ENCODE measurements around the gene RPP25L. TPM values are rescaled to one million over a fixed set of nuclear protein-coding genes. Genes with fewer than 3 reads are reported as not detected.
A peak's percentile ranks its signal among the peaks of the same experiment; 100 is the strongest.

Gene RPP25L
- total RNA-seq, 1 donor from 2014 or later = 30.5 TPM

DNA sequence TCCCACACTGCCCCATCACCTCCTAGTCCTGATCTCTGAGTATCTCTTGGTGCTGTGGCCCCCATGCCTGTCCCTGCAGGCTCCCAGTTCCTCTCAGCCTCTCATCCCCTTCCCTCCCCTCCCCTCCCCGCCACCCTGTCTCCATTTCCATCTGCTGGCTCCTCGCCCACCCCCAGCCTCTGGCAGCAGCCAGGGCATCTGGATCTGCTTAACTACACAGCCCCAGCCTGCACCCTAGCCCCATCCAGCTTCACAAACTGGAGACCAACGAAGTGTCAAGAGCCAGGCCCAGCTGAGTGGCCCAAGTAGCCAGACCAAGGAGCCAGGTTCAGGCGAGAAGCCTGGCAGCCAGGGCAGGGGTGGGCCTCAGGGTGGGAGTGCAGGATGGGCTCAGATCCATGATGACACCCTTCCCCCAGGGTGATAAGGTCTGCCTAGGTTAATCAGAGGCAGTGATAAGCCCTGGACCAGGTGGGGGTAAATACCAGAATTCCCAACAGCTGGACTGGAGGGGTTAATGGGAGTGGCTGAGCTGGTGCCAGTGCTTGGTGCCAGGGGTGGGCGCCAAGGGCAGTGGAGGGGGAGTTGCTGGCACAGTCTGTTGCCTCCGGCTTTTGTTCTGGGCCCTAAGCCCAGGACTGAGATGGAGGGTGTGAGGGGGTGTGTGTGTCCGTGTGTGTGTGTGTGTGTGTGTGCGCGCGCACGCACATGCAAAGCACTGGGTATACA lies 42.6 kb upstream of the RPP25L start:
- TF ChIP-seq, protein P1, sequence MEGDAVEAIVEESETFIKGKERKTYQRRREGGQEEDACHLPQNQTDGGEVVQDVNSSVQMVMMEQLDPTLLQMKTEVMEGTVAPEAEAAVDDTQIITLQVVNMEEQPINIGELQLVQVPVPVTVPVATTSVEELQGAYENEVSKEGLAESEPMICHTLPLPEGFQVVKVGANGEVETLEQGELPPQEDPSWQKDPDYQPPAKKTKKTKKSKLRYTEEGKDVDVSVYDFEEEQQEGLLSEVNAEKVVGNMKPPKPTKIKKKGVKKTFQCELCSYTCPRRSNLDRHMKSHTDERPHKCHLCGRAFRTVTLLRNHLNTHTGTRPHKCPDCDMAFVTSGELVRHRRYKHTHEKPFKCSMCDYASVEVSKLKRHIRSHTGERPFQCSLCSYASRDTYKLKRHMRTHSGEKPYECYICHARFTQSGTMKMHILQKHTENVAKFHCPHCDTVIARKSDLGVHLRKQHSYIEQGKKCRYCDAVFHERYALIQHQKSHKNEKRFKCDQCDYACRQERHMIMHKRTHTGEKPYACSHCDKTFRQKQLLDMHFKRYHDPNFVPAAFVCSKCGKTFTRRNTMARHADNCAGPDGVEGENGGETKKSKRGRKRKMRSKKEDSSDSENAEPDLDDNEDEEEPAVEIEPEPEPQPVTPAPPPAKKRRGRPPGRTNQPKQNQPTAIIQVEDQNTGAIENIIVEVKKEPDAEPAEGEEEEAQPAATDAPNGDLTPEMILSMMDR (IDR thresholded peaks at IDR 0.05; ENCODE audit: unreplicated experiment) = no peak
- H3K4me3 Mint-ChIP-seq (ENCODE audit: low read depth) = no peak overlapping the region
- DNase-seq (ENCODE audit: low spot score, unreplicated experiment) = no peak
- H3K4me1 Mint-ChIP-seq (ENCODE audit: low read depth) = peaks cover 27% of the 10 kb centered on the region
- no peak overlapping the region for H3K27ac Mint-ChIP-seq
- H3K27me3 Mint-ChIP-seq = no peaks in the 10 kb centered on the region
- no peaks in the 10 kb centered on the region for H3K9me3 Mint-ChIP-seq (ENCODE audit: low read depth)
- peaks cover under 1% of the 10 kb centered on the region for H3K36me3 Mint-ChIP-seq (ENCODE audit: insufficient read depth)

DNA sequence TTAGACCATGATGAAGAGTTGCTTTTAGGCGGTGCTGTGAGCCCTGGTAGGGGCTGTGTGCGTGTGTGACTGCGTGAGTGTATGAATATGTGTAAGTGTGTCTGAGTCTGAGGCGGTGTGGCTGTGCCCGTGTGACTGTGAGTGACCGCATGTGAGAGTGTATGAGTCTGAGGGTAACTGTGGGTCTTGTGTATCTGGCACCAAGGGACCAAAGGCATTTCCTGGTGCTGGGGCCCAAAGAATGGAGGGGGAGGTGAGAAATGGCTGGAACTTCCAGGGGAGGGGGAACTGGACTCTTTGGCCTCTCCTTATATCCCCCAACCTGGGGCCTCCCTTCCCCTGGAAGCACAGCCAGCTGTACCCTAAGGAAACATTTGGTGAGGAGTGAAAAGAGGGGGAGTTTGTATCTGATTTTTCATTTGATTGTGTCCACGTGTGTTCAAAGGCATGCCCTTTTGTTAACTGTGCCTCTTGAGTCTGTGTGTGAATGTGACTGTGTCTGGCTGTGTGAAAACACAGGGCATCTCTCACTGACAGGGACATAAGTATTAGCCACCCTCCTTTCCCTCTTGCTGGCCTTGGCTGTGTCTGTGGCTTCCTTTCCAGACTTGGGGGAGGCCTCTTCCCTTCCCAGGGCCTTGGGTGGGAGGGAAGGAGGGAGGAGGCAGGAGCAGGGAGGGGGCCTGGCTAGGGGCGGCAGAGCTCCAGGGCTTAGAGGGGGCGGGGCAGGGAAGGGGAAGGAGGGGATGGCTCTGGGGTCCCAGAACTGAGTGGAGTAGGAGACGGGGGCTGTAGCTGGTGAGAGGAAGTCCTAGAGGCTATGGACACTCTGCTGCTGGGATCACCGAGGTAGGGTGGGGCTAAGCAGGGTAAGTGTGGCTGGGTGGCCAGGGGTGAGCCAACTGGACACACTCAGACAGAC lies 41.5 kb upstream of the RPP25L start:
- Mint-ChIP-seq H3K4me3 (ENCODE audit: low read depth) (peak overlapping the region; percentile 20), H3K27me3 (no peaks in the 10 kb centered on the region), H3K36me3 (ENCODE audit: insufficient read depth) (peaks cover 6% of the 10 kb centered on the region), H3K4me1 (ENCODE audit: low read depth) (peaks cover 27% of the 10 kb centered on the region), H3K27ac (peak overlapping the region; percentile 51), H3K9me3 (ENCODE audit: low read depth) (no peaks in the 10 kb centered on the region)
- no peak for DNase-seq (ENCODE audit: low spot score, unreplicated experiment)
- TF ChIP-seq, protein P1 (IDR thresholded peaks at IDR 0.05; ENCODE audit: unreplicated experiment) = no peak

DNA sequence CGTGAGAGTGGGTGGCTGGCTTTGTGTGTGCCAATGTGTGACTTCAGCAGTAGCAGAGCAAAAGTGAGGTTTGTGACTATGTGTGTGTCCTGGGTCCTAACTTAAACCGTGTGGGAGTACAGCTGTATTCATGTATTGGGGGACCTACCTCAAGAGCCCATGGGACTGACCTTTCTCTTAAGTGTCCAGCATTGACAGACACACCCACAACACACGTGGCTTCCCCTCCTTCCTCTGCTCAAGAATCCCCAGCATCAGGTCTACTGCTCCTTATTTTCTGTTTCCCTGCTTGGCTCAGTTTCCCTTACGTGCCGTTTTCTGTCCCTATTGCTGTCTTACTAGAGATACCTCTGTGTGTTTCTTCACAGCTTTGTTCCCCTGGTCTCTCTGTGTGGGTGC lies 40.7 kb upstream of the RPP25L start:
- Mint-ChIP-seq H3K4me3 (ENCODE audit: low read depth) (peak overlapping the region; percentile 66), H3K36me3 (ENCODE audit: insufficient read depth) (peaks cover 8% of the 10 kb centered on the region), H3K9me3 (ENCODE audit: low read depth) (no peaks in the 10 kb centered on the region), H3K27ac (peak overlapping the region; percentile 51), H3K27me3 (no peaks in the 10 kb centered on the region), H3K4me1 (ENCODE audit: low read depth) (peaks cover 34% of the 10 kb centered on the region)
- no peak for DNase-seq (ENCODE audit: low spot score, unreplicated experiment)
- TF ChIP-seq, protein P1 (IDR thresholded peaks at IDR 0.05; ENCODE audit: unreplicated experiment) = no peak

DNA sequence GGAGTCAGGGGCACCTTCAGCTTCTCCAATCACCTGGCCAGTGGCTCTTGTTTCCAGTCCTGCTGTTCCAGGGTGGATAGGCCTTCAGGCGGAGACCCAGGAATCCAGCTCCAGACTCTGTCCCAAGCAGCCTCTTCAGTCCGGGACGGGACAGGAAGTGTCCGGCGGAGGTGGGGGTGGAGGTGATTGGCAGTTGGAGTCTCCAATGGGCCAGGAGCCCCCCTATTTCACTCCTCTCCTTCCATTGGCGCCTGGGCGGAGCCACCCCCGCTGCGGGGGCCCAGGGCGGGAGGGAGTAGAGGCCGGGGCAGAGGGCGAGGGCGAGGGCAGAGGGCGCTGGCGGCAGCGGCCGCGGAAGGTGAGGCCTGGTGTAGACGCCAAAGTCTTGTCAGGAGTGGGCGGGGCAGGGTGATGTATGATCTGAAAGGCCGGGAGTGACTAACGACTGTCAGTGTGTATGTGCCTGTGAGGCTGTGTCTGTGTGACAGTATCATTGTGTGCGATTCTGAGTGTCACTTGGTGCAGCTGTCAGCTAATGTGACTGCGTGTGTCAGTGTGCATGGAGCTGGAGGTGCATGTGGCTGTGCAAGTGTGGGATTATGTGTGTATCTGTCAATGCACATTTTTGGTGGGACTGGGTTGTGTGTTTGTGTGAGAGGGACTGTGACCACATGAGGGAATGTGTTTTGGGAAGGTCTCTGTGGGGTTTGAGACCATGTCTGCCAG lies 40.1 kb upstream of the RPP25L start, which contains the start of gene IL11RA:
Gene IL11RA (plus strand): TSS at position 310 of the 726 bp plus-strand sequence. CDS start 3,033 bp downstream, outside the sequence.
- H3K4me1 Mint-ChIP-seq (ENCODE audit: low read depth) = peaks cover 40% of the 10 kb centered on the region
- no peaks in the 10 kb centered on the region for H3K9me3 Mint-ChIP-seq (ENCODE audit: low read depth)
- H3K4me3 Mint-ChIP-seq (ENCODE audit: low read depth) = peak within 1 kb of the TSS; percentile 66
- TF ChIP-seq, protein P1 (IDR thresholded peaks at IDR 0.05; ENCODE audit: unreplicated experiment) = no peak
- peak; percentile 40 for DNase-seq (ENCODE audit: low spot score, unreplicated experiment)
- H3K27me3 Mint-ChIP-seq = no peaks in the 10 kb centered on the region
- H3K36me3 Mint-ChIP-seq (ENCODE audit: insufficient read depth) = peaks cover 8% of the 10 kb centered on the region
- peak within 1 kb of the TSS; percentile 85 for H3K27ac Mint-ChIP-seq

DNA sequence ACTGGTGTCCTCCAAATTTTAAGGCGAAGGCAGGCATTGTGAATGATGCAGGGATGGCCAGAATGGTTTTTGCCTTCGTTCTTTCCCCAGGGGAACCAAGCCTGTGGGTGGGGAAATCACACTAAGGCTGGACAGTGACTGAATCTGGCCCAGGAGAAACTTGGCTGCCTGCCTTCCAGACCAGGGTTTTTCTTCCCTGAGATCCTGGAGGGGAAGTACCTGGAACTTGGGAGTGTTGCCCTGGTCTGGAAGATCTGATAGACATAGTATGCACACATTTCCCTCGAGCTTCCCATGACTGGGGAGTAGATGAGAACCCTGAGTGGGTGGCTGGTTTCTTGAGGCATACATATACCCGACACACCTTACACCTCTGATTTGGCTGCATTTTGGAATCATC lies 39.4 kb upstream of the RPP25L start:
- peak overlapping the region; percentile 66 for H3K4me3 Mint-ChIP-seq (ENCODE audit: low read depth)
- TF ChIP-seq, protein P1 (IDR thresholded peaks at IDR 0.05; ENCODE audit: unreplicated experiment) = no peak
- H3K27ac Mint-ChIP-seq = peak overlapping the region; percentile 85
- DNase-seq (ENCODE audit: low spot score, unreplicated experiment) = no peak
- H3K4me1 Mint-ChIP-seq (ENCODE audit: low read depth) = peaks cover 43% of the 10 kb centered on the region
- peaks cover 8% of the 10 kb centered on the region for H3K36me3 Mint-ChIP-seq (ENCODE audit: insufficient read depth)
- no peaks in the 10 kb centered on the region for H3K27me3 Mint-ChIP-seq
- no peaks in the 10 kb centered on the region for H3K9me3 Mint-ChIP-seq (ENCODE audit: low read depth)

Measured in progenitor cell of endocrine pancreas (in vitro differentiated cells).